ENCODE data around the gene PKNOX2.

DNA sequence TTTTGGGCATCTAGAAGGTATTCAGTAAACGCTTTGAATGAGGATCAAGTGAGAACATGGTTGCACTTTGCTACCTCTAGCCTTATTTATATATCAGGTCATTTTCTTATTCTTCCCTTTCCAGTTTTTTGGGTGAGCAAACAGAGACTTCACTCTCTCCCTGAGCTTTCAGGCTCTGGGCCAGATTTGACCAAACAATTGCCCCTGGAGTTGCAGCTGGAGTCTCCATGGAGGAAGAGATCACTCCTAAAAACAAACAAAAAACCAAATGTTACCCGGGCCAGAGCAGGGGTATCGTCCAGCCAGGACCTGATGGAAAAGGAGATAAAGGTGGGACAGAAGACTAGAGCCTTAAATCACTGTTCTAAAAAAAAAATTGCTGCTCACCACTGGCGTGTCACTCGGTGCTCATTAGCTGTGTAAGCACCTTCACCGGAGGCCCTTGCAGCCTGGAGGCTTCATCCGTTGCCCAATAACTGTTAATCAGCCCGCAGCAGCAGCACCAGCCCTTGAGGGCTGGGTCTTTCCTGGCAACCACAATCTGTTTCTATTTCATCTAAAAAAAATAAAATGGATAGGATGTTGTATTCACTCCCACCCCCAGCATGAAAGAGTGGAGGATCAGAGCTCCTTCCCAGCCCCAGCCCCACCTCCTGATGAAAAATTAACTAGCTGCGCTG, 125.0 kb downstream of the PKNOX2 start:
- no peak for TF ChIP-seq EZH2phosphoT487 (IDR thresholded peaks at IDR 0.05; ENCODE audit: low read depth)
- TF ChIP-seq, protein P1, sequence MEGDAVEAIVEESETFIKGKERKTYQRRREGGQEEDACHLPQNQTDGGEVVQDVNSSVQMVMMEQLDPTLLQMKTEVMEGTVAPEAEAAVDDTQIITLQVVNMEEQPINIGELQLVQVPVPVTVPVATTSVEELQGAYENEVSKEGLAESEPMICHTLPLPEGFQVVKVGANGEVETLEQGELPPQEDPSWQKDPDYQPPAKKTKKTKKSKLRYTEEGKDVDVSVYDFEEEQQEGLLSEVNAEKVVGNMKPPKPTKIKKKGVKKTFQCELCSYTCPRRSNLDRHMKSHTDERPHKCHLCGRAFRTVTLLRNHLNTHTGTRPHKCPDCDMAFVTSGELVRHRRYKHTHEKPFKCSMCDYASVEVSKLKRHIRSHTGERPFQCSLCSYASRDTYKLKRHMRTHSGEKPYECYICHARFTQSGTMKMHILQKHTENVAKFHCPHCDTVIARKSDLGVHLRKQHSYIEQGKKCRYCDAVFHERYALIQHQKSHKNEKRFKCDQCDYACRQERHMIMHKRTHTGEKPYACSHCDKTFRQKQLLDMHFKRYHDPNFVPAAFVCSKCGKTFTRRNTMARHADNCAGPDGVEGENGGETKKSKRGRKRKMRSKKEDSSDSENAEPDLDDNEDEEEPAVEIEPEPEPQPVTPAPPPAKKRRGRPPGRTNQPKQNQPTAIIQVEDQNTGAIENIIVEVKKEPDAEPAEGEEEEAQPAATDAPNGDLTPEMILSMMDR (IDR thresholded peaks at IDR 0.05; ENCODE audit: low read depth, low read length): no peak
